Dermis microvascular lymphatic vessel endothelial cell (primary cell): ENCODE results near the gene MTNR1A. TPM values are rescaled to one million over a fixed set of nuclear protein-coding genes. Genes with fewer than 3 reads are reported as not detected.
"Not testable (repeated sequence)": the region's sequence is repeated elsewhere in the genome, so short reads cannot be mapped to it uniquely, and the experiment has no call there.

Experiments
- DNase-seq, 2 donors: peaks; one replicate each; pipeline versions ENCODE4 v3.0.0 to v3.0.0-alpha.2; 2010; ENCODE audit warnings: low read depth in 2 of 2
- total RNA-seq: library from RNA; depleted of rRNA; stranded (reverse); fragments of >200 nt; gene quantifications from 2 replicates; pipeline ENCODE4 v1.2.1, GENCODE V29; 2014

The MTNR1A gene
- total RNA-seq, 1 donor from 2014 or later: not detected

DNA sequence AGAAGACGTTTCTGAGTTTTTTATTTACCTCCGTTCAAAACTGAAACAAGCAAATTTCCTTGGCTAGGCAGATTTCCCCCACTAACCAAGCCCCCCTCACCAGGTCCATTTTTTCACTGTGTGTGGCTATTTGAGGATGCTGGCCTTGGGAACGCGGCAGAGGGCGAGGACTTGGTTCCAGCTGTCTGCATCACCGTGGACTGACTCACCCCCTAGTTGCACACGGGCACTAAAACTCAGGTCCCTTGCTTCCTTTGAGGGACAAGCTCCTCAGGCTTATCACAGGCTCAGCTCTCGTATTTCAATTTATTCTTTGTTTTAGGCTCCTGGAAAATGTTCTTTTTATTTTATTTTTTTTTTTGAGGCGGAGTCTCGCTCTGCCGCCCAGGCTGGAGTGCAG, 8.4 kb upstream of the MTNR1A start:
- DNase-seq: no peak

DNA sequence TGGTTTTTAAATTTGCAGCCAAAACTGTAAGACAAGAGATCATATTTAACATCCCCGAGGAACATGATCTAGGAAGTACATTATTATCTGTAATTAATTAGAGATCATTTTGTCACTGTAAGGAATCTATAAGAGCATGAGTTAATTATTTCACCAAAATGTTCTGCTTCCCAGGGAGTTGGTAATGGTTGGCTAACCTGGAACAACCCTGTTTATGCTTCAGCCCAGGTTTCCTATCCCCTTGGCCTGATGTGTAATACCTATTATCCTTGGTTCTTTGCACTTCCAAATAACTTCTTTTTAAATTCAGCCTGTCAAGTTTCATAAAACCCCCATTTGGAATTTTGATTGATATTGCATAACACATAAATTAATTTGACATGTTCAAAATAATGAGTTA, 6.4 kb upstream of the MTNR1A start:
- no peak for DNase-seq

DNA sequence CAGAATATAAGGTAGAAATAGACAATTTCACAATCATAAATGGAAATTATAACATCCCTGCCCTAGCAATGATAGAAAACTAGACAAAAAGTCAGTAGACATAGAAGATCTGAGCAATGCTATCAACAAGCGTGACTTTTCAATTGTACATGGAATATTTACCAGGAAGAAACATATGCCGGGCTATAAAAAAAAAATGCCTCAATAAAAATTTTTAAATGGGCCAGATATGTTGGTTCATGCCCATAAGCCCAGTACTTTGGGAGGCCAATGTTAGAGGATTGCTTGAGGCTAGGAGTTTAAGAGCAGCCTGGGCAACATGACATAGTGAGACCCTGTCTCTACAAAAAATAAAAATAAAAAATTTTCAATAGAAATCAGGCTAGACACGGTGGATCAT, 5.3 kb upstream of the MTNR1A start:
- DNase-seq: no peak

DNA sequence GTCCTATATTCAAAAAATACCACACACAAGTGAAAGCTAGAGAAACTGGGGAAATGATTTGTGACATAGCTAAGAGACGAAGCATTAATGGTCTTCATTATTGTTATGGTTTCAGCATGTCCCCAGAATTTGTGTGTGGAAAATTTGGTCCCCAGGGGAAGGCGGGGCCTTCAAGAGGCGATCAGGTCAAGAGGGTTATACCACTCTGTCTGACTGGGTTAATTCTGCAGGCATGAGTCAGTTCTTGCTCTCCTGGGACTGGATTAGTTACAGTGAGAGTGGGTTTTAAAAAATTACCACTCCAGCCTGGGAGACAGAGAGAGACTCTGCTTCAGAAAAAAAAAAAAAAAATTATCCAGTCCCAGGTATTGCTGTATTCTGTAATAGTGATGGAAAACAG, 2.1 kb upstream of the MTNR1A start:
- DNase-seq: no peak

DNA sequence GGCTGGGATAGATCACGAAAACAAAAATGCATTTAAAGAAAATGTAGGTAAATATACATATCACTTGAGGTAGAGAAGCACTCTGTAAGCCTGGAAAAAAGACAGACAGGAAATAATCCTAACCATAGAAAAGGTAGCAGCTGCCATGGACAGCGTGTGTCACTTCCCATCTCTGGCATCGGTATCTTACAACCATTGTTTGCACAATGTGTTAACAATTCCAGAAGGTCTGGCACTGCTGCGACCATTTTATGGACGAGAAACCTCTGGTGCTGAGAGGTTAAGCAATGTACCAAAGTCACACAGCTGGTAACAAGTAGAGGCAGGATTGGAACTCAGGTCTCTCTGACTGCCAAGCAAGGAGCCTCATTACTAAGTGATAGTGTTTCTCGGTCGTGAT, 1.7 kb upstream of the MTNR1A start:
- DNase-seq: no peak

DNA sequence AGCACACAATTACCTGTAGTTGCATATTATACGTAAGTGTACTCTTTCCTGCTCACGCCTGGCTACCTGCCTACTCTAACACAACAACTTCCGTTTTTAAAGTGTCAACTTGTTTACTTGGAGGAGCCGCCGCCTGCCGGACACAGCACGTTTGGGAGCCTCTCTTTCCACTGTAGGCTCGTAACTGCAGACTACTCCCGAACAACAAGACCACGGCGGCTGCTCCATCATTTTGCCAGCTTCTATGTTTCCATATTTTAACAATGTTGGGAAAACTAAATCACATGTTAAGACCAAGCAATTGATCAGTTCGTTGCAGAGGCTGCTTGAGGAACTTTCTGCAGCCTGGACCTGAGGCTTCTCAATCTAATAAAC, 841 bp downstream of the MTNR1A start:
- no peak for DNase-seq

DNA sequence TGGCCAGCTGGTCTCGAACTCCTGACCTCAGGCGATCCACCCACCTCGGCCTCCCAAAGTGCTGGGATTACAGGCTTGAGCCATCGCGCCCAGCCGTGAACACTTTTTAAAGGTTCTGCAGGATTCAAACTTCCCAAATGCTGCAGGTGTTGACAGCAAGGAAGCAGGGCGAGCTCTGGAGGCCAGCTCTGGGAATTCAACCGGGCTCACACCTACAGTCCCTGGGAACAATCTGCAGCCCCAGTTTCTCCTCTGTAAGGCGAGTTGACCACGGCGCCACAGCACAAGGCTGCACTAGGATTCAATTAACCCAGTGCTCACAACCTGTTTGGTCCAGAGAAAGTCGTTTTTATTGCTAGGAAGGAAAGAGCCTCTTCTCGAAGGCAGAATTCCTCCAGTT, 1.6 kb downstream of the MTNR1A start:
- DNase-seq: no peak

DNA sequence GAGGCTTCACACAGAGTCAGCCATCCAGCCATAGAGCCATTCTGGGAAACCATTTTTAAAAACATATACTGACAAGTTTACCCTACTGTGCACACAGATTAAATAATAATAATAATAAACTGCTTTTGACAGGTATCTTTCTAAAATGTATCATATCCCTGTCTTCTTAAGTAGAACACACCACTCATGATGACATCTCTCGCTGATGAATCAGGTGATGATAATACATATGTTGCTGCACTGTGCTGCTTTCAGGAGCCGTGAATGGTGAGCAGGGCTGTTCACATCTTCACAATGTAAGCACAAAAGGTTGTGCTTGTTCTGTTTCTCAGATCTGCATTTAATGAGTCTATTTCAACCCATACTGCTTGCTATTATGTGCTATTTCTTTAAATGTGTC, 3.5 kb downstream of the MTNR1A start:
- DNase-seq: no peak

DNA sequence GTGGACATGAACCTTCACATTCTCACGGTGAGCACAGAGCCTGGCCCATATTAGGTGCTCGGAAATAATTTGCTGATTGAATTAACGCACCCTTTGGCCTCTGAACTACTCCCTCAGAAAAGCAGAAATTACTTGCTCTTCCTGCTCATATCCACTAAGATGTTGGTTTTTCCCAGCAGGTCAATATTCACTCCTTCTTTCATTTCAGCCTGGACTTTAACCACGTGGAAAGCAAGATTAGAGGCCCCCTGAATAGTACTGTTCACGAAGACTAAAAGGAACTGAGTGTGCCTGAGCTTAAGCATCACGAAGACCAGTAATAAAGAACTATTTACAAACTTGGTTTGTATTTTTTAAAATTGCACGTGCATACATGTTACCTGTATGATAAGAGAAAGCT, 9.9 kb downstream of the MTNR1A start:
- no peak for DNase-seq

DNA sequence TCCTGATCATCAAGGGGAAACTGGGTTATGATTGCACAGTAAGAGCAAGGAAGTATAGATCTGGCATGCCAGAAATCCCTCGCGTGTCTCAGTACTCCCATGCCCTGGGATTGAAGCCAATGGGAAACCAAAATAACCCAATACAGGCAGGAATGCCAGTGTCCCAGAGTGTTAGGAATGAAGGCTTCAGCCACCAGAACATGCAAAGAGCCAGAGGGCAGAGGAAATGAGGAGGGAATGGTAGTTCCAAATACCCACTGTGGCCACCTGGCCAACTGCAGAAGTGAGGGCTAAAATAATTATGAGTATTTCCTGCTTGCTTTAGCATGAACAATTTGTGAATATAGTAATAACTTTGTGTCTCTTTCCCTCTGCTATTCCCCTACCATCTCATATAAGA, 12.2 kb downstream of the MTNR1A start:
- DNase-seq: no peak

DNA sequence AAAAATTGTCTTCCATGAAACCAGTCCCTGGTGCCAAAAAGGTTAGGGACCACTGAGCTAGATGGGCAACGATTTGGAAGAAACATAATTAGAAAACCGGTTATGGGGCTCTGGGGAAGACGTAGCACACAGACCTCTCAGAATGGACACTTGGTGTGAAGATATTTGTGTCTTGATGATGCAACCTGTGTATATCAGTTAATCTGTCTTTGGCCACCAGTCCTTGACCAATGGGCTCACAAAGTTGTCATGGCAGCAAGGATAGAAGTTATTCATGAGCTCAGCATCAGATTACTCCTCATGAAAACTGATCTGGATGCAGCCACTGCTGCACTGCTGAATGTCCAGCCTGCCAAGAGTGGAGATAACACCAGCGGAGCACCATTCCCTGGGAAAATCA, 13.6 kb downstream of the MTNR1A start:
- no peak for DNase-seq

DNA sequence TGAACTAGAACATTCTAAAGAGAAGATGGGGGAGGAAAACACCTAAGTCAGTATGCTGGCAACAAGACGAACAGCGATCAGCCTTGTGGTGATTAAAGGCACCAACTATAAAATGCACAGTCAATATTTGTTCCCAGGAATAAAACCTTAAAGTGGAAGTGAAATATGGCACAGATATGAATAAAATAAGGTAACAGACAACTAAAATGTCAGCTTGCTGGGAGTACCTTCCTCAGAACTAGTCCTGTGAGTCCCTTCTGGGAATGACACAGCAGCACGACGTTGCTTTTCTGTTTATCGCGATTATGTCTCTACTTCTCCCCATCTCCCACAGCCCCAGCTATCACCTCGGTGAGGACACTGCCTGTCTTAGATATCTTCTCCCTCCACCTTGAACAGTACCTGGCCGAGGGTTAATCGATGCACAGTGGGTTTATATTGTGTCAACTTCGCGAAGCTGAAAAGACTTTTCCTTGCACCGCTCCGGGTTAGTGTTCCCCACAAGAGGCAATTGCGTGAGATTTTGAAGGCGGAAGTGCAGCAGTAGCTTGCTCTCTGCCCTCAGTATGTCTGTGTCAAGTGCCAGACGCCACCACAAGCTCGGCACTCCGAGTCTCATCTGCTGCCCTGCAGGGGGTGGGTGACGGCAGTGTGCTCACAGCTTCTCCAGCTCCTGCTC, 17.4 kb downstream of the MTNR1A start:
- no peak for DNase-seq

DNA sequence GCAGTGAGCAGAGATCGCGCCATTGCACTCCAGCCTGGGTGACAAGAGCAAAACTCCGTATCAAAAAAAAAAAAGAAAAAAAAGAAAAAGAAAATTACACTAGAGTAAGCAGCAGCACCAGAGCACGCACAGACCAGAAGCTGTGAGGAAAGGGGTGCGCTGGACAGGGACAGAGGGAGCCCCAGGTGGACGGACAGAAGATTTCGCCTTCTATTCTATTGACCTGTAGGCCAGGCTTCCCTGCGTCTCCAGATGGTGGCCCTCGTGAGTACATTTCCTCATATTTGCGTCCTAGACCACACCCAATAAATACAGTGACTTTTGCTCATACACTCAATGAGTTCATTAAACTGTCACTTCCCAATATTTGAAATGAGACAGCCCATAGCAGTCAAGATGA, 19.1 kb downstream of the MTNR1A start:
- DNase-seq: no peak

DNA sequence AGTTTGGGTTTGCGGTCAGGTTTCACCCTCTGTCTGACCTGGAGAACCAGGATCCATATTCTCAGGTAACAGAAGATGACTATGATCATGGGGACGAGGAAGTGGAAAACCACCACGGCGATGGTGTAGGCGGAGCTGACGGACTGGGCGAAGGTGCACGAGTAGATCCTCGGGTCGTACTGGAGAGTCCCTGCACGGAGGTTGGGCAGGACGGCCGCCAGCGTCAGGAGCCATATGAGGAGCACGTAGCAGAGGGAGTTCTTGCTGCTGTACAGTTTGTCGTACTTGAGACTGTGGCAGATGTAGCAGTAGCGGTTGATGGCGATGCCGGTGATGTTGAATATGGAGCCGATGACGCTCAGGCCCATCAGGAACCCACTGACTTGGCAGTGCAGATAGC, 21.3 kb downstream of the MTNR1A start:
- no peak for DNase-seq

DNA sequence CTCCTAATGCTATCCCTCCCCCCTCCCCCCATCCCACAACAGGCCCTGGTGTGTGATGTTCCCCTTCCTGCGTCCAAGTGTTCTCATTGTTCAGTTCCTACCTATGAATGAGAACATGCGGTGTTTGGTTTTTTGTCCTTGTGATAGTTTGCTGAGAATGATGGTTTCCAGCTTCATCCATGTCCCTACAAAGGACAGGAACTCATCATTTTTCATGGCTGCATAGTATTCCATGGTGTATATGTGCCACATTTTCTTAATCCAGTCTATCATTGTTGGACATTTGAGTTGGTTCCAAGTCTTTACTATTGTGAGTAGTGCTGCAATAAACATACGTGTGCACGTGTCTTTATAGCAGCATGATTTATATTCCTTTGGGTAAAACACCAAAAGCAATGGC, 31.4 kb downstream of the MTNR1A start:
- not testable (repeated sequence) for DNase-seq

DNA sequence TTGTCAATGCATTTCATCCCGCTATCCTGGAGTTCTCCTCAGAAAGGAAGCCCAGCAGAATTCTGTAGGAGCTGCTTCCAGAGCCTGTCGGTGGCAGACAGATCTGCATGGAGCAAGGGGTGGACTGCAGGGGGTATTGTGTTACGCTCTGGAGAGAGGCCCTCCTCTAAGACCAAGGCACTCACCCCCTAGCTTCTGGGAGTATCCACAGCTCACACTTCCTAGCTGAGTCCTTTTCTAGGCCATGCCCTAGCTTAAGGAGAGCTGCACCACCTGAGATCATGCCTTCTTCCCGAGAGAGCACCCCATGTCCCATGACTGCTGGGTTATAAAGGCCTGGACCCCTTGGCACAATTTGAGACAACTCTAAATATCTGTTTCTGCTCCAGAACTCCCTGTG, 39.1 kb downstream of the MTNR1A start:
- DNase-seq: no peak

DNA sequence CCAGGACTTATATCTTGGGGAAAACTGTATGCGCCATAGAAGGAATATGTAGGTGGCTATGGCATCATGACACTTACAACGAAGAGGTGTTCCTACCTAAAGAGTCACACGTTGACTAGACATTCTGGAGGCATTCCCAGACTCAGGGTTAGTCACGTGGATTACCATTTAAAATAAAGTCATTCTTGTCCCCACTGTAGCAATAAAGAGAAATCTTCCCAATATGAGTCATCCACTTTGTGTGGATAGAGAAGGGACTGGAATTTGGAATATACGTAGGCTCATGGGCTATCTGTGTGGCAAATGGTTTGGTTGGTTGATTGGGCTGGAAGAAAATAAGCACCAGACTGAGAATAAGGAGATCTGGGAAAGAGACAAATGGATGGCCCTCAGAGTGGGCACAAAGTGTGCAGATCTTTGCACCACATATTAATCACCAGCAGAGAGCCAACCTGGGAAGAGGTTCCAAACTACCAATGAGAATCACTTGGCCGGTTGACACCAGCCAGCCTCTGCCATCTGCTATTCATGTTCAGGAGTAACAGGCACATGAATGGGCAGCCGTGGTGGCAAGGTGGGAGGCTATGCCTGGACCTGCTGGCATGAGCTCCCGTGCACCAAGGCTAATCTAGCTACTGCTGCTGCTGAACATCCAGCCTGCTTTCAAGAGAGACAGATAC, 41.0 kb downstream of the MTNR1A start:
- DNase-seq: no peak

DNA sequence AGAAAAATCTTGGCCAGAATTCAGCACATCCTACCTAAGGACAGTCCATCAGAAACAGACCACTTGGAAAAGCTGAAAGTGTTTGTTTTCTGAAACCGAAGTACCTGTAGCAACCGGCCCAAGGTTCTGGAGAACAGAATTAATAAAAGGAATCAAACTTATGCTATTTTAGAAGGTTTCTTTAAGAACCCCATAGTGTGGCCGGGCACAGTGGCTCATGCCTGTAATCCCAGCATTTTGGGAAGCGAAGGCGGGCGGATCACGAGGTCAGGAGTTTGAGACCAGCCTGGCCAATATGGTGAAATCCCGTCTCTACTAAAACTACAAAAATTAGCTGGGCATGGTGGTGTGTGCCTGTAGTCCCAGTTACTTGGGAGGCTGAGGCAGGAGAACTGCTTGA, 50.6 kb downstream of the MTNR1A start:
- not testable (repeated sequence) for DNase-seq

DNA sequence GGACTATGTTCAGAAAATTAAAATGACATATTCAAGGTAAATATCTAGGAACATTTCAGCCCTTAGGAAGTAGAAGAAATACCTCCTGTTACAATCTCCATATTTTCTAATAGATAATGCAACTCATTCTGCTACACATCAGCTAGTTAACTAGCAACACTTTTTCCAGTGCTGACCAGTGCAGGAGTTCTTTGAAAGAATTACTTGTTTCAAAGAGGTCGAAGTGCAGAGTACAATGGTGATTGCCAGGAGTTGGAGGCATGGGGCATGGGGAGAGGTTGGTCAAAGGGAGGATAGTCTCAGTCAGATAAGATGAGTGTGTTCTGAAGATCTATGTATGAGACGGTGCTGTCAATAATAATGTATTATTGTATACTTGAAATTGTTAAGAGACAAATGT, 53.1 kb downstream of the MTNR1A start:
- DNase-seq: no peak

DNA sequence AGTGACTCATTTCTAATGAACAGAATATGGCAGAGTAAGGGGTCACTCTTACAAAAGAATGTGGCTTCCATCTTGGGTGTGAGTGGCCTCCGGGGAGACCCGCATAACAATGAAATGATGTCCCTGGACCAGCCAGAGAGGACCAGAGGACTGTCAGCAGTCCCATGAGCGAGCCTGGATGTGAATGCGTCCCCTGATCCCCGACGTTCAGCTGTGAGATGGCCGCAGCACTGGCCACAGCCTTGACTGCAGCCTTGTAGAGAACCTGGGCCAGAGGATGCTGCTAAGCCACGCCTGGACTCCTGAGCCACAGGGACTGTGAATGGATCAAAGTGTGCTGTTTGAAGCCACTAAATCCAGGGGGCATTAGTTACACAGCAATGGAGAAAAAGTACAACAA, 53.8 kb downstream of the MTNR1A start:
- no peak for DNase-seq

DNA sequence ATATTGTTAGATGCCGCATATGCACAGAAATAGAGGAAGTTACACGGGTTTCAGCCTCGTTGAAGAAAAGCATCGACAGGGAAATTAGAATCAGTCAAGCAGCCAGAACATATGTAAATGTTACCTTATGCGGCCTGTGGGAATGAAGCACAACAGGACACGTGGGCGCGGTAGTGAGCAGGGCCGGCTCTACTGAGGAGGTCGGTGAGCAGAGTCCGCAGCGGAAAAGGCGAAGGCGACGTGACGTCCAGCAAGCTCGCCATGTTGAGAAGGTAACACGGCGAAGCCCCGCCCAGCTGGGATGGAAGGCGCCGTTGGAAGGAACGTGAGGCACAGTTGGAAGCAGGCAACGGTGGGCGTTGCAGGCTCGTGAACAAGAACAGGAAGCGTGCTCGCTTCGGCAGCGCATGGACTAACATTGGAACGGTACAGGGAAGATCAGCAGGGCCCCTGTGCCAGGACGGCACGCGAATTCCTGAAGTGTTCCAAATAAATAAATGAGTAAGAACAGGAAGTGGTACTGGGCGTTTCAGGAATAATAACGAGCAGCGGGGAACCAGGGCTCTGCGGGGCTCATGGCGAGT, 54.6 kb downstream of the MTNR1A start:
- DNase-seq: no peak

DNA sequence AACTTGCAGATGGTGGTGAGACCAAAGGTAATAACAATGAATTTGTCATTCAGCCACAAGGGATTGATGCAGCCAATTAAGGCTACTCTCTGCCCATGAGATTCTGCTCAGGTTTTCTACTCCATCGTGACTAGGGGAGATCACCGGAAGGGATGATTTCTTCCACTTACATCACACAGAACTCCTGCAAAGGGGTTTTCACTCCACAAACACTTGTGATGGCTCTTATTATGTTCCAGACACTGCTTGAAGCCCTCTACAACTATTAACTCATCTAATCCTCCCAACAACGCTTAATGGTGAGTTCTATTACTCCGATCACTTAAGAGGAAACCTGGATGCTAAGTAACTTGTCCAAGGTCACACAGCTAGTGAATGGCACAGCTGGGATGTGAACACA, 55.9 kb downstream of the MTNR1A start:
- no peak for DNase-seq

DNA sequence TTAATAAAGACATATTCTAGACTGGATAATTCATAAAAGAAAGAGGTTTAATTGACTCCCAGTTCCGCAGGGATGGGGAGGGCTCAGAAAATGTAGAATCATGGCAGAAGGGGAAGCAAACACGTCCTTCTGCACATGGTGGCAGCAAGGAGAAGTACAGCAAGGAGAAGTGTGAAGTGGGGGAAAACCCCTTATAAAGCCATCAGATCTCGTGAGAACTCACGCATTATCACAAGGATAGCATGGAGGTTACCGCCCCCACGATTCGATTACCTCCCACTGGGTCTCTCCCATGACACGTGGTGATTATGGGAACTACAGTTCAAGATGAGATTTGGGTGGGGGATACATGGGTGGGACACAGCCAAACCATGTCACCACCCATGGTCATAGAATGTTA, 58.3 kb downstream of the MTNR1A start:
- DNase-seq: no peak
